Eye (tissue), 1 donor: ENCODE measurements around the gene TATDN3.
"Not testable (repeated sequence)": the region's sequence is repeated elsewhere in the genome, so short reads cannot be mapped to it uniquely, and the experiment has no call there.

Experiments
- DNase-seq: peaks from one replicate; pipeline ENCODE4 v3.0.0-alpha.2; 2015

The TATDN3 gene, protein sequence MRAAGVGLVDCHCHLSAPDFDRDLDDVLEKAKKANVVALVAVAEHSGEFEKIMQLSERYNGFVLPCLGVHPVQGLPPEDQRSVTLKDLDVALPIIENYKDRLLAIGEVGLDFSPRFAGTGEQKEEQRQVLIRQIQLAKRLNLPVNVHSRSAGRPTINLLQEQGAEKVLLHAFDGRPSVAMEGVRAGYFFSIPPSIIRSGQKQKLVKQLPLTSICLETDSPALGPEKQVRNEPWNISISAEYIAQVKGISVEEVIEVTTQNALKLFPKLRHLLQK

DNA sequence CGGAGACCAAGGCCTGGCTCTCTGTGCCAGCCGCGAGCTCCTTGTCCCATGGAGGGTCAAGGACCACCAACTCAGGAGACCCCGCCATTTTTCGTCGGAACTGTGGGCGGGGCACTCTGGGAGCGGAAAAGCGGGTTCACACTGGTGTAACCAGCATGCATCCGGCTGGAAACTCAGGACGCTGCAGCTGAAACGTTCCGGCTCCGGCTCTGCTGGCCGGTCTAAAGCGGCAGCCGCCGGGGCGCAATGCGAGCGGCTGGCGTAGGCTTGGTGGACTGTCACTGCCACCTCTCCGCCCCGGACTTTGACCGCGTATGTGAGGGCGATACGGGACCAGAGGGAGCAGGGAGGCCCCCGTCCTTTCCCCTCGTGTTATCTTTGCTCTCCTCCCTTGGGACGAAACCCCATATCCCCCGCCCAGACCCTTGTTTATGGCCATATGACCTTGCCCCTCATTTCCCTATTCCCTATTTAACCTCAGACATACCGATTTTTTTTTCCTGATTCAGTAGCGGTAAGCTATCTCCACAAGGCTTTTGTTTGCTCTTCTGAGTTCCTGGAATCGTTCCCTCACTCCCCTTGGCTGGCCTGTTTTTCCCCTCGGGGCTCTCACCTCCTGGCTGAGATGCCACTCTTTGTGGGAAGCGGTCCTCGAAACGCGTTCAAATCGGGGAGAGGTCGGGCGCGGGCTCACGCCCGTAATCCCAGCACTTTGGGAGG is at the start of gene TATDN3, which contains the start of gene NSL1:
Gene TATDN3 (plus strand): TSS at position 219 of the 720 bp plus-strand sequence. CDS start 28 bp downstream, at position 247.
Gene NSL1 (minus strand): TSS at position 102 of the 720 bp plus-strand sequence. CDS start 14 bp downstream, at position 88.
- DNase-seq: peak; percentile 99

DNA sequence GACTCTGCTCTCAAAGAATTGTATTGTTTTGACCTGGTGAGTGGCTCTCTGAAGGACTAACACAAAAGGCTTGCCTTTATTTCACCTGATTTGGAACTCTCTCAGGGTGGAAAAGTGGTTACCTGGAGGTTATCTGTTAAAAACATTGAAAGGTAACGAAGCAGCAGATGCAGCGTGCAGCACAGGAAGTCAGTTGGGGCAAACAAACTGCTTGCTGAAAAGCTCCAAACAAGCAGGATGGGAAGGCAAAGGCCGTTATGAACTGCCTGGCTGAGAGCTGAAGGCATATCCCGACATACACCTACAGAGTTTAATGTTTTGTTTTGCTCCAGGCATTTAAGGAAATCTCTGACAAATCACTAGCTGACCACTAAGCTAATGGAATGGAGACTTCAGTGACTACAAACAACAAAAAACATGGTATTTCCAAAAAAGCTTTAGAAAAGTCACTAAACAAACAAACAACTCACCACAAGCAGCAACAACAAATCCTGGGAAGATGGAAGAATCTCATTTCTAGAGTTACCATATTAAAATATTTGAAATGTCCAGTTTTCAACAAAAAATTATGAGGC is 47.7 kb upstream of the TATDN3 start:
- no peak for DNase-seq

DNA sequence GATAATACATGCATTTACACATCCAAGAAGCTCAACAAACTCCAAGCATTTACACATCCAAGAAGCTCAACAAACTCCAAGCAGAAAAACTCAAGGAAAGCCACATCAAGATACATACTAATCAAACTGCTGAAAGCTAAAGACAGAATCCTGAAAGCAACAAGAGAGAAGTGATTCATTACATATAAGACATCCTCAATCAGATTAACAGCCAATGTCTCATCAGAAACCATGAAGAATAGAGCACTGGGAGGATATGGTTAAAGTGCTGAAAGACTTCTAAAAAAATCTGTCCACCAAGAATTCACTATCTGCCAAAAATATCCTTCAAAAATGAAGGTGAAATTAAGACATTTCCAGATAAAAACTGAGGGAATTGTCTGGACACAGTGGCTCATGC is 46.4 kb upstream of the TATDN3 start:
- DNase-seq: no peak

GRCh38 chr1:212746546-212746945 is 45.1 kb upstream of the TATDN3 start:
- no peak for DNase-seq

- DNase-seq: peak; percentile 74
Observed at GRCh38 chr1:212749821-212750535, 41.7 kb upstream of the TATDN3 start.

DNA sequence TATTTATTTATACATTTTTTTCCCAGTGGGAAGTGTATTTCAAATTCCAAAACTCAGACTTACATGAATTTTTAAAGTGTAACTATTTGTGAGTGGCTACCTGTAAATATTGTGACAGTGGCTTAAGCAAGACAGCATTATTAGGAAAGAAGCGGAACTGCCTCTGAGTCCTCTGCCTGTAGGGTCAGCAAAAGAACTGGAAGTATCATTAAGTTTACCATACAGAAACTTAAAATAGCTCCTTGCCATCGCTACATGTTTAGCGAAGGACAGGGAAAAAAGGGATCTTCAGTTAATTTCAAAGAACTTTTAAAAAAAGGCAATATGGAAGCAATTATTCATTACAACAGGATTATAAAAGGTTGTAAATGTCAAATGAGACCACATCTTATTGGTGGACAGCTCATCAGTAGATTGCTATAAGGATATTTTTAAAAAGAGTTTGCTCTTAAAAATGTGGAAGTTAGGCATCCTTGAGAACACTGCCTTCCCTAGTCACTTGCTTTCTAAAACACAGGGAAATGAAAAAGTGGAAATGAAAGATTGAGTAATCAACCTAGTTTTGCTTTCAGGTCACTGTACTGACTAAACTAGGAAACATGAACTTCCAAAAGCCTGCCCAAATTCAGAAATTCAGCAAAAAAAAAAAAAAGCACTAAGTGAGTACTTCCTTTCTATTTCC is 39.3 kb upstream of the TATDN3 start:
- DNase-seq: no peak

DNA sequence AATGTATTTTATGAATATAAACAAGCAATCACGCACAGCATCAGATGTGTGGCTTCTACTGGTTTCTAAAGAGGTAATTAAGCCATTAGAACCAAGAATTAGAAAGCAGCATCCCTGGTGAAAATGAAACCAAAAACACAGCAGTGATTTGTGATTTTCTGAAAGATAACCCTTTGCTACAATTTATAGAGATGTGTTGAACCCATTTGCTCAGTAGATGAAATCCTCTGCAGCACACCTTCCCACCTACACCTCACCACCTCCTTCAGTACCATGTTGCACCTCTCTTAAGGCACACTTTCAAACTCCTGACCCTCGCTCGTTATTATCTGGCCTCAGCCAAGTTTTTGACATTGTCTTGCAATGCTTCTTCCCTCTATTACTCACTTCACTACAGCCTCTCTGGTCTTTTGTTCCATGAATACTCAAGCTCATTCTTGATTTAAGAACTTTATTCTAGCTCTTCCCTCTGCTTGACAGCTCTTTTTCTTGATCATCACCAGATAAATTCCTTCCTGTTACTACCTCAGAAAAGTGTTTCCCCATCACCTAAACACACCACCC is 38.7 kb upstream of the TATDN3 start:
- no peak for DNase-seq

- no peak for DNase-seq
Observed at GRCh38 chr1:212753749-212754148, 37.9 kb upstream of the TATDN3 start.

- DNase-seq: no peak
Observed at GRCh38 chr1:212754193-212754592, 37.5 kb upstream of the TATDN3 start.

- DNase-seq: no peak
Observed at GRCh38 chr1:212754680-212755079, 37.0 kb upstream of the TATDN3 start.

DNA sequence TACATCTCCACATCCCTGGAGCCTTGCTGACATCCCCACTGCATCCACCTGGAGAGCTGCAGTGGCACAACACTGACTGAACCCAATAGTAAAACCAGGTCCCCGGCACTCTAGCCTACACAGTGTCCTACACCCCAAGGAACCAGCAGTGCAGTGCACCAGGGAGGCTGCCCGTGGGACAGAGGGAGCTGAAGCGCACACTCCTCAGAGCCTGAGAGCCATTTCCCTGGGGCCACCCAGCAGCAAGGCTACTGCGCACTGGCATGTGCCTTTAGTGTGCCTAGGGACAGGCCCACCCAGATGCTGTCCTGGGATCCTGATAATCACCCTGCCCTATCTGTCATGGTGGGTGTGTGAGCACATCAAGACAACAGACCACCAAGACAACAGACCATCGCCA is 32.0 kb upstream of the TATDN3 start:
- DNase-seq: no peak

GRCh38 chr1:212760126-212760823 is 31.4 kb upstream of the TATDN3 start:
- DNase-seq: no peak

DNA sequence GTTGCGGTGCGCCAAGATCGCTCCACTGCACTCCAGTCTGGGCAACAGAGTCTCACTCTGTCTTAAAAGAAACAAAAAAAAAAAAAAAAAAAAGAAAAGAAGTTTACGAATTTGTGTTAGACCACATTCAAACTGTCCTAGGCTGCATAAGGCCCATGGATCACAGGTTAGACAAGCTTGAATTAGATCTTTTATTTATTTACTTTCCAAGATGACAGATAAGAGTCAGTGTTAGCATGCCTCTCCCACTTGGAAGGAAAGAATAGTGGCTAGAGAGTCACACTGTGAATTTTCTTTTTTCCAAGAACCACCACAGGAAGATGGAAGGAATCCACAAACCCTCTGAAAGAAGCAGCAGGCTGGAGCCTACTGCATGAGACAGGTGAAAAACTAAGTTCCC is 29.5 kb upstream of the TATDN3 start:
- DNase-seq: no peak

DNA sequence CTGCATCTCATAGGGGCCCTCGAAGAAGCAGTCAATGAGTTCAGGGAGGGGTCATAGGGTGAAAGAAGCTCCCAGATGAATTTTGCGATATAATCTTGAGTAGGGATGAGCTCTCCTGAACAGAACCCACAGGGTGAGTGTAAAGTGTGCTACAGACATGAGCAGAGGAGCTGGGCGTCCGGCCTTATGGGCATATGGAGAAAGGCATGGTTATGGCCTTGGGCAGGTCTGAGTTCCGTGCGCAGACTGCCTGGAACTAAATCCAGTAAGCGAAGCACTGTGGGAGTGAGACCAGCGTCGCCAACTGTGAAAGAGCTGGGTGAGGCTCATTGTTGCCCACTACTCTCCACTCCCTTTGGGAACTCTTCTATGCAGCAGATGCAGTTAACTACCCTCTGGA is 28.9 kb upstream of the TATDN3 start:
- no peak for DNase-seq

DNA sequence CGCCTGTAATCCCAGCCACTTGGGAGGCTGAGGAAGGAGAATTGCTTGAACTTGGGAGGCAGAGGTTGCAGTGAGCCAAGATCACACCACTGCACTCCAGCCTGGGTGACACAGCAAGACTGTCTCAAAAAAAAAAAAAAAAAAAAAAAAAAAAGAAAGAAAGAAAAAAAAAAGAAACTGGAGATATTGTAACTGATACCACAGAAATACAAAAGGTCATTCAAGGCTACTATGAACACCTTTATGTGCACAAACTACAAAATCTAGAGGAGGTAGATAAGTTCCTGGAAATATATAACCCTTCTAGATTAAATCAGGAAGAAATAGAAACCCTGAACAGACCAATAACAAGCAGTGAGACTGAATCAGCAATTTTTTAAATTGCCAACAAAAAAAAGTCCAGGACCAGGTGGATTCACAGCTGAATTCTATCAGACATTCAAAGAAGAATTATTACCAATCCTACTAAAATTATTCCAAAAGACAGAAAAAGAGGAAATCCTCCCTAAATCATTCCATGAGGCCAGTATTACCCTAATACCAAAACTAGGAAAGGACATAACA is 26.9 kb upstream of the TATDN3 start:
- DNase-seq: not testable (repeated sequence)

- not testable (repeated sequence) for DNase-seq
Observed at GRCh38 chr1:212766825-212767224, 24.9 kb upstream of the TATDN3 start.

DNA sequence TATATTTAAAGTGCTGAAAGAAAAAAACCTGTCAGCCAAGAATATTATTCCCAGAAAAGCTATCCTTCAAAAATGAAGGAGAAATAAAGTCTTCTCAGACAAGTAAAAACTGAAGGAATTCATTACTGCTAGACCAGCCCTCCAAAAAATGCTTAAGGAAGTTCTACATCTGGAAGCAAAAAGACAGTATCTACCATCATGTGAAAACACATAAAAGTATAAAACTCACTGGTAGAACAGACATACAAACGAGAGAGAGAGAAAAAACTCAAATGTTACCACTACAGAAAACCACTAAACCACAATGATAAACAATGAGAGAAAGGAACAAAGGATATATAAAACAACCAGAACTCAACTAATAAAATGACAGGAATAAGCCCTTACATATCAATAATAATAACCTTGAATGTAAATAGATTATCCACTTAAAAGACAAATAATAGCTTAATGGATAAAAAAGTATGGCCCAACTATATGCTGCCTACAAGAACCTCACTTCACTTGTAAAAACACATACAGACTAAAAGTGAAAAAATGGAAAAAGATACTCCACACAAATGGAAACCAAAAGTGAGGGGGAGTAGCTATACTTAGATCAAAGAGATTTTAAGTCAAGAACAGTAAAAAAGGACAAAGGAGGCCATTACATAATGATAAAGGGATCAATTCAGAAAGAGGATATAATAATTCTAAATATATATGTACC is 22.1 kb upstream of the TATDN3 start:
- peak; percentile 22 for DNase-seq

- no peak for DNase-seq
Observed at GRCh38 chr1:212771341-212771740, 20.4 kb upstream of the TATDN3 start.

- DNase-seq: no peak
Observed at GRCh38 chr1:212773011-212773410, 18.7 kb upstream of the TATDN3 start.

GRCh38 chr1:212774584-212774983 is 17.1 kb upstream of the TATDN3 start:
- no peak for DNase-seq

- DNase-seq: no peak
Observed at GRCh38 chr1:212775241-212775640, 16.5 kb upstream of the TATDN3 start.
